Naive thymus-derived CD8-positive, alpha-beta T cell (primary cell): ENCODE results near the gene DNAJC15. TPM values are rescaled to one million over a fixed set of nuclear protein-coding genes. Genes with fewer than 3 reads are reported as not detected.
"Not testable (repeated sequence)": the region's sequence is repeated elsewhere in the genome, so short reads cannot be mapped to it uniquely, and the experiment has no call there.

Experiments used
- ATAC-seq, 2 donors: fragments of 150-1000 bp; cut with Tn5 transposase in 1 of 2; sonication (Bioruptor Pico), chemical (Tn5 transposase) in 1 of 2; 1 replicate in 1 of 2; 2 replicates in 1 of 2; pipeline ENCODE4 v1.10.0; 2021; ENCODE audit warnings: mild to moderate bottlenecking in 2 of 2, moderate library complexity in 2 of 2
- POLR2A ChIA-PET: fragments of 350-600 bp; sonication (Branson Sonifier 250); formaldehyde crosslinking; loops from one replicate; lab custom pipeline; 2021; ENCODE audit warnings: antibody characterized with exemption; lab: Charles Lee
- DNase-seq, 10 donors: peaks; one replicate each; pipeline versions ENCODE4 v3.0.0 to v3.0.0-alpha.2; 2020 to 2022
- H3K27ac Mint-ChIP-seq, 10 donors: one replicate each; pipeline ENCODE4 v1.8.0; 2020 to 2022; ENCODE audit warnings: mild to moderate bottlenecking in 10 of 10, mixed read lengths in 10 of 10, moderate library complexity in 4 of 10, inconsistent platforms in 1 of 10
- H3K27me3 Mint-ChIP-seq, 5 donors: one replicate each; pipeline ENCODE4 v1.8.0; 2021 to 2022; ENCODE audit warnings: mixed read lengths in 5 of 5
- H3K36me3 Mint-ChIP-seq, 3 donors: one replicate each; pipeline ENCODE4 v1.8.0; 2020 to 2022; ENCODE audit warnings: mixed read lengths in 3 of 3, mild to moderate bottlenecking in 2 of 3, inconsistent platforms in 1 of 3
- H3K4me1 Mint-ChIP-seq, 4 donors: one replicate each; pipeline ENCODE4 v1.8.0; 2021 to 2022; ENCODE audit warnings: mixed read lengths in 4 of 4
- H3K4me3 Mint-ChIP-seq, 10 donors: one replicate each; pipeline ENCODE4 v1.8.0; 2020 to 2022; ENCODE audit warnings: mild to moderate bottlenecking in 10 of 10, mixed read lengths in 10 of 10, moderate library complexity in 6 of 10, inconsistent platforms in 1 of 10
- H3K9me3 Mint-ChIP-seq, 9 donors: one replicate each; pipeline ENCODE4 v1.8.0; 2020 to 2022; ENCODE audit warnings: mixed read lengths in 9 of 9, mild to moderate bottlenecking in 3 of 9, inconsistent platforms in 1 of 9, moderate library complexity in 1 of 9
- polyA plus RNA-seq, 3 donors: library from polyadenylated mRNA; unstranded; fragments of 300-500 nt; fragmentation: Illumina TruSeq; gene quantifications; one replicate each; pipeline ENCODE4 v1.2.3, GENCODE V29; 2021
- total RNA-seq, 8 experiments: library from RNA in 2 of 8; stranded (reverse) in 2 of 8; gene quantifications; one replicate each; pipeline ENCODE4 v1.2.3 and lab custom pipeline; 2021 to 2026

DNAJC15 gene
- total RNA-seq (1 to 10 TPM; 9.5 TPM), polyA plus RNA-seq (10 to 100 TPM; 12.7 to 26.5 (median 14.1) TPM), total RNA-seq (lab: John Stamatoyannopoulos, UW) (20.2 to 47.5 (median 36.2) reads per million in 6 experiments)

DNA sequence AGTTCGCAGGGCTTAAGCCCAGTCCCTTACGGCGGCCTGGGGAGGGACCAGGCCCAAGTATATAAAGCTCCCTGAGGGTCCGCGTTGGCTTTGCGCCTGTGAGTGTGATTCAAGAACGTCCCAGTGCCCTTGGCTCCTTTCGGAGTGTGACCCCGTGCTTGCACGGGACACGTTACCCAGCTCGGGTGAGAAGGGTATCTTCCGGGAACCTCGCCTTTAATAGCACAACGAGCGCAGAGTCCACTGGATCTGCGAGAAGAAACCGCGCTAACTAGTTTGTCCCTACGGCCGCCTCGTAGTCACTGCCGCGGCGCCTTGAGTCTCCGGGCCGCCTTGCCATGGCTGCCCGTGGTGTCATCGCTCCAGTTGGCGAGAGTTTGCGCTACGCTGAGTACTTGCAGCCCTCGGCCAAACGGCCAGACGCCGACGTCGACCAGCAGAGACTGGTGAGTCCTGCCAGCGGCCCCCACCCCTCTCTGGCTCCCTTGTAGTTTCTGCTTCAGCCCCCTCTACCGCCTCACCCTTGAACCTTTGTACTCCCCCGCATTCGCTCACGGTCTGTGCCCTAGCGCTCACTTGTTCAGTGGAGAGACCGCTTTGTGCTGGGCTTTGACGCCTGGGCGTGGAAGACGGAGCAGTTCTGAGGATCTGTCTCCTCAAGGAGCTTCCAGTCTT lies at the start of gene DNAJC15:
Gene DNAJC15 (plus strand): TSS at position 298 of the 675 bp plus-strand sequence. CDS start 41 bp downstream, at position 339.
- peaks cover 14 to 38% (median 23%) of the 10 kb centered on the region in 4 donors for H3K4me1 Mint-ChIP-seq
- H3K27ac Mint-ChIP-seq, result peak within 1 kb of the TSS; percentile 92 to 99 (median 98)
- peak; percentile 92 to 94 for ATAC-seq
- peak within 1 kb of the TSS; percentile 90 to 99 (median 96) for H3K4me3 Mint-ChIP-seq
- H3K36me3 Mint-ChIP-seq, result peaks cover 0 to 11% (median 6%) of the 10 kb centered on the region in 3 donors
- POLR2A ChIA-PET, result interaction anchor here (0.8 to 3.1 kb wide), 7 partner anchors 9 to 75 kb away, joined by 3 to 24 read pairs (median 4); partner anchors contain the start of gene EPSTI1
- no peaks in the 10 kb centered on the region for H3K27me3 Mint-ChIP-seq
- DNase-seq, result peak; percentile 54 to 89 (median 72)
- no peaks in the 10 kb centered on the region for H3K9me3 Mint-ChIP-seq

DNA sequence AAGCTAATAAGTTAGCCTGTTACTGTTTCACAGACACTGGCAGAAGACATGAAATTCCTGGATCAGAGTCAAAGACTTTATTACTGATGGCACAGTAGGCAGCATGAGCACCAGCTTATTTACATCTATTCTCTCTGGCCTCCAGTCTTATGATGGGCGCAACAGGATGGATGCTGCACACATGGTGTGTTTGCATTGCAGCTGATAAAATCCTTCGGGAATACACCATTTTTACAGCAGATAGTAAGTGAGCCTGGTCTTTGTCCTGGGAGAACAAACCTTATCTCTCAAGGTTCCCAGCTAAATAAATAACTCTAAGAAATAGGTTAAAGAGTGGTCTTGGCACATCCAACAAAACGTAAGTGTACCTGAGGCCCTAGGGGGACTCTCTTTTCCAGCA lies 47.3 kb upstream of the DNAJC15 start:
- Mint-ChIP-seq H3K27ac (peak overlapping the region in 1 of 10 donors; percentile 9), H3K36me3 (peaks cover 6 to 40% (median 14%) of the 10 kb centered on the region in 3 donors), H3K9me3 (peaks cover 0 to 4% (median 0%) of the 10 kb centered on the region in 9 donors)

DNA sequence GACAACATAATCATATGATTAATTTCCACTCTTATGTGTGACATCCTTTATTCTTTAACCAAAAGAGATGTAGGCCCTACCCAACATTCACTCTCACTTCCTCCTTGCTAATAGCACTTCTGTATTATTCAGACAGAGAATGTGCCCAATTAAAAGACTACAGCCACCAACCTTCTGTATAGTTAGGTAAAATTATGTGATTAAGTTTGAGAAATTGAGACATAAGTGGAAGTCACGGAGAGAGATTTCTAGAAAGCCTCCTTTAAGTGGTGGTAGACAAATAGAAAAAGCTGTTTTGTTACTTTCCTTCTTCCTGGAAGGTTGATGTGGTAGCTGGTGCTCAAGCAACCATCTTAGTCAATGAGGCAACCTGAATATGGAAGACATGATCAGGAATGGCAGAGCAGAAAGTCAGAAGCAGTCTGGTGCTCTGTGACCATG lies 46.1 kb upstream of the DNAJC15 start:
- Mint-ChIP-seq H3K4me1 (peaks cover 1 to 23% (median 5%) of the 10 kb centered on the region in 4 donors), H3K36me3 (peaks cover 6 to 48% (median 14%) of the 10 kb centered on the region in 3 donors), H3K9me3 (peaks cover 0 to 4% (median 0%) of the 10 kb centered on the region in 9 donors), H3K4me3 (no peak overlapping the region), H3K27me3 (no peaks in the 10 kb centered on the region), H3K27ac (peak overlapping the region in 1 of 10 donors; percentile 46)
- ATAC-seq (no peak), DNase-seq (no peak)
- POLR2A ChIA-PET, result no interaction called here

More for the DNA sequence above, 47.3 kb upstream of the DNAJC15 start:
- ATAC-seq (no peak), DNase-seq (no peak)
- POLR2A ChIA-PET, result no interaction called here
- Mint-ChIP-seq H3K4me3 (no peak overlapping the region), H3K4me1 (peaks cover under 1 to 28% (median 4%) of the 10 kb centered on the region in 4 donors), H3K27me3 (no peaks in the 10 kb centered on the region)

DNA sequence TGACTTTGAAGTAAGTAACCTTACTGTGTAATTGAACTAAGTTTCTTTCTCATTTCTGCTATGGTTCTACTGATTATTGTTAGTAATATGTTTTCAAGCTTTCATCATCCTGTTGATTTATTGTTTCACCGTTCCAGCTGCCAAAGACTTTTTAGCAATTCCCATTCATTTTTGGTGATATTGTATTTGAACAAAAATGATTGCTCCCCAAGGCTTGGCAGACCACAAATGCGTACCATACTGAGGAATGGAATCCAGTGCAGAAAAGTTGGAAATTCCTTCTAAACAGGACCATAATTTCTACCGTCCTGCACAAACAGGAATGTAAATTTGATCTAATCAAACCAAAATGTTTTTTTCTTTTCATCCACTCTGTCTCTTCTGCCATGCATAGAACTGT lies 42.1 kb upstream of the DNAJC15 start:
- ATAC-seq (no peak), DNase-seq (no peak)
- Mint-ChIP-seq H3K27me3 (no peaks in the 10 kb centered on the region), H3K36me3 (peaks cover 0 to 55% (median 17%) of the 10 kb centered on the region in 3 donors), H3K9me3 (peaks cover 0 to 4% (median 0%) of the 10 kb centered on the region in 9 donors), H3K4me1 (peaks cover 8 to 60% (median 20%) of the 10 kb centered on the region in 4 donors), H3K4me3 (no peak overlapping the region), H3K27ac (peak overlapping the region in 1 of 10 donors; percentile 20)
- POLR2A ChIA-PET, result no interaction called here

DNA sequence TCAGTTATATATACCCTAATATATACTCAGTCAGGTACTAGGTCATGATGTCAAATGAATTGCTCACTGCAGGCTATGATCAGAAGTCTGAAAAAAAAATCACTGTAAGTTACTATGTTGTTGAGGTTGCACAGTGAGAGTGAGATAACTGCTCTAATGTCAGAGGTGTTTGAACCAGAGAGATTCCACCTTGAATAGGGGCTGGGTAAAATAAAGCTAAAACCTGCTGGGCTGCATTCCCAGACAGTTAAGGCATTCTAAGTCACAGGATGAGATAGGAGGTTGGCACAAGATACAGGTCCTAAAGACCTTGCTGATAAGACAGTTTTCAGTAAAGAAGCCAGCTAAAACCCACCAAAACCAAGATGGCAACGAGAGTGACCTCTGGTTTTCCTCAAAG lies 41.5 kb upstream of the DNAJC15 start:
- Mint-ChIP-seq H3K27me3 (no peaks in the 10 kb centered on the region), H3K4me3 (no peak overlapping the region), H3K27ac (peak overlapping the region in 1 of 10 donors; percentile 20), H3K4me1 (peaks cover 8 to 56% (median 20%) of the 10 kb centered on the region in 4 donors), H3K9me3 (peaks cover 0 to 4% (median 0%) of the 10 kb centered on the region in 9 donors), H3K36me3 (peaks cover 0 to 55% (median 15%) of the 10 kb centered on the region in 3 donors)
- no peak for ATAC-seq
- DNase-seq, result no peak
- POLR2A ChIA-PET, result no interaction called here

DNA sequence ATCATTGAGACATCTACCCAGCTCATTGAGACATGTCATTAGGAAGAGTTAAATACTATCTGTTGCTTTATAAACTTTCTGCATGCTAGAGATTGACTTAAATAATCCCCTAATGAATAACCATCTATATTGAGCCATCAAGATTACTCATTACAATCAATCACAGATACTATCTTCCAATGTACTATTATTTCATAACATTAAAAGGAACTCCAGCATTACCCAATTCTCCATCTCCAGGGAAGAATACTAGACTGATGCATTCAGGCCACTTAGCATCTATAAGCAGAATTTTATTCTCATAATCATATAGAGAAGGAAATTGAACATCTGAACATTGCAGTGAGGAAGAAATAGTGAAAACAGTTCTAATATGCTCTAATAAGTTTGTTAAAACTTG lies 39.4 kb upstream of the DNAJC15 start:
- H3K27me3 Mint-ChIP-seq, result no peaks in the 10 kb centered on the region
- POLR2A ChIA-PET, result no interaction called here
- peaks cover 0 to 56% (median 15%) of the 10 kb centered on the region in 3 donors for H3K36me3 Mint-ChIP-seq
- H3K4me3 Mint-ChIP-seq, result no peak overlapping the region
- H3K27ac Mint-ChIP-seq, result no peak overlapping the region
- DNase-seq (no peak), ATAC-seq (no peak)
- H3K4me1 Mint-ChIP-seq, result peaks cover 8 to 64% (median 21%) of the 10 kb centered on the region in 4 donors
- H3K9me3 Mint-ChIP-seq, result no peaks in the 10 kb centered on the region

DNA sequence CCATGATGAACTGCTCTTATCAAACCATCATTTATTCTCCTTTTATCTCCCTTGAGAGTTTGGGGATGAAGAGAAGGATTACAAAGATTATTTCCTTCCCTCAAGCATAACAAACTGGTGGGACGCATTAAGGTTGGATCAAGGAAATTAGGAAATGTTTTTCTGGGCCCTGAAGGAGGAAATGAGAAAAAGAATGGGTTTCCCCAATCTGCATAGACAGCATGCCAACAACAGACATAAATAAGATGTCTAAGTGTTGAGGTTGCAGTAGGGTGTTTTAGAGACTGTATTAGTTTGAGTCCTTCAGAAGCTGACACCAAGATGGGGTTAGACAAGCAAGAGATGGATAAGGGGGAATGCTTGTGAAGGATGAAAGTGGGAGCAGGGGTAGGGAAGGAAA lies 38.7 kb upstream of the DNAJC15 start:
- peaks cover 8 to 69% (median 24%) of the 10 kb centered on the region in 4 donors for H3K4me1 Mint-ChIP-seq
- H3K4me3 Mint-ChIP-seq, result peak overlapping the region in 1 of 10 donors; percentile 21
- no peak for ATAC-seq
- peaks cover 0 to 58% (median 15%) of the 10 kb centered on the region in 3 donors for H3K36me3 Mint-ChIP-seq
- peak overlapping the region in 1 of 10 donors; percentile 23 for H3K27ac Mint-ChIP-seq
- POLR2A ChIA-PET, result no interaction called here
- DNase-seq, result no peak
- no peaks in the 10 kb centered on the region for H3K9me3 Mint-ChIP-seq
- H3K27me3 Mint-ChIP-seq, result no peaks in the 10 kb centered on the region

DNA sequence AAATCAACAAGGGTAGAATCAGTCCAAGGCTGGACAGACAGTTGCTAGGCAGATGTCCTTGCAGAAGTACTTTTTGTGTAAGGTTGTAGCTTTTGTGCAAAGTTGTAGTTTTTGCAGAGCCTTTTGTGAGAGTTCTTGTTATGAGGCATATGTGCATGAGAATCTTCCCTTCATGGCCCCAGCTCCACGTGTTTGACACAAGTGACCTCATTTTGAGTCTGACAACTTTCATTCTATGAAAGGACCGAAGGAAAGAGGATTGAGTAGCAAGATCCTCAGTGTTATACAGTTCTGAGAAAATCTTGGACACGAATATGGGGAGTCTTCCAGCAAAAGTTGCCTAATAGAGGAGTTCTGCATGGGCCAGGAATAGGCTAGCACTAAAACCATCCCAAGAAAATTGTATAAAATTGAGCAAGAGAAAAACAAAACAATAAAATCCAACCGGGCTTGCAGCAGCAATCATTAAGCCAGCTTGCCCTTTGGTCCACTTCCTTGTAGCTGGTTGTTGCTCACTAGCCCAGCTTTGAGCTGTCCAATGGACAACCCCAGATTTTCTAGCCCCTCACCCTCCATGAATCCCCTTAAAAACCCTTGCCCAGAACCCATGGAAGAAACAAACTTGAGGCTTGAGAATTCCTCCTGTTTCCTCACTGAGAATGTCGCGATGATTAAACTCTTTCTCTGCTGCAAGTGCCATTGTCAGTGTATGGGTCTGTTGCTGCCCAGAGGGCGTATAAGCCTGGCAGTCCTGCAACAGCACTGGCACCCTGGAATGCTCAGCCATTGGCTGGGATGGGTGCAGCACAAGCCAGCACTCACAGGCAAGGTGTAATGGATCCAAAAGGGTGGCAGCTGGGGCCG lies 37.8 kb upstream of the DNAJC15 start:
- peak overlapping the region in 2 of 10 donors; percentile 15 to 23 for H3K27ac Mint-ChIP-seq
- no peaks in the 10 kb centered on the region for H3K9me3 Mint-ChIP-seq
- POLR2A ChIA-PET, result no interaction called here
- peaks cover 0 to 50% (median 9%) of the 10 kb centered on the region in 3 donors for H3K36me3 Mint-ChIP-seq
- H3K27me3 Mint-ChIP-seq, result no peaks in the 10 kb centered on the region
- peaks cover 9 to 73% (median 32%) of the 10 kb centered on the region in 4 donors for H3K4me1 Mint-ChIP-seq
- no peak for ATAC-seq
- no peak overlapping the region for H3K4me3 Mint-ChIP-seq
- DNase-seq, result no peak

DNA sequence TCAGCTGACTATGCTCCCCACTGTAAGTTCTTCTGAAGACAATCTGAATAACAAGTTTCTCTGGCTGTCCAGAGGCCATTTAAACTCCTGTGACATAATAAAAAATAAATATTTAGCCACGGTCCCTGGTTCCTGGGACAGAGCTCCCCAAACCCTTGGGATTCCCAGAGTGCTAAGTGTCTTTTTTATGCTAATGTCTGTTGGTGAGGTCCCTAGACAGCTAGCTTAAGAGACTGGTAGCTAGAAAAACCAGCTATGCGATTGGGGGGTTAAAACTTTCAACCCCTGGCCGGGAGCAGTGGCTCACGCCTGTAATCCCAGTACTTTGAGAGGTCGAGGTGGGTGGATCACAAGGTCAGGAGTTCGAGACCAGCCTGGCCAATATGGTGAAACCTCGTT lies 37.2 kb upstream of the DNAJC15 start:
- Mint-ChIP-seq H3K4me3 (no peak overlapping the region), H3K4me1 (peaks cover 13 to 79% (median 38%) of the 10 kb centered on the region in 4 donors), H3K36me3 (peaks cover 0 to 44% (median 9%) of the 10 kb centered on the region in 3 donors), H3K9me3 (no peaks in the 10 kb centered on the region), H3K27me3 (no peaks in the 10 kb centered on the region), H3K27ac (peak overlapping the region in 1 of 10 donors; percentile 23)
- ATAC-seq, result no peak
- POLR2A ChIA-PET, result no interaction called here
- no peak for DNase-seq

DNA sequence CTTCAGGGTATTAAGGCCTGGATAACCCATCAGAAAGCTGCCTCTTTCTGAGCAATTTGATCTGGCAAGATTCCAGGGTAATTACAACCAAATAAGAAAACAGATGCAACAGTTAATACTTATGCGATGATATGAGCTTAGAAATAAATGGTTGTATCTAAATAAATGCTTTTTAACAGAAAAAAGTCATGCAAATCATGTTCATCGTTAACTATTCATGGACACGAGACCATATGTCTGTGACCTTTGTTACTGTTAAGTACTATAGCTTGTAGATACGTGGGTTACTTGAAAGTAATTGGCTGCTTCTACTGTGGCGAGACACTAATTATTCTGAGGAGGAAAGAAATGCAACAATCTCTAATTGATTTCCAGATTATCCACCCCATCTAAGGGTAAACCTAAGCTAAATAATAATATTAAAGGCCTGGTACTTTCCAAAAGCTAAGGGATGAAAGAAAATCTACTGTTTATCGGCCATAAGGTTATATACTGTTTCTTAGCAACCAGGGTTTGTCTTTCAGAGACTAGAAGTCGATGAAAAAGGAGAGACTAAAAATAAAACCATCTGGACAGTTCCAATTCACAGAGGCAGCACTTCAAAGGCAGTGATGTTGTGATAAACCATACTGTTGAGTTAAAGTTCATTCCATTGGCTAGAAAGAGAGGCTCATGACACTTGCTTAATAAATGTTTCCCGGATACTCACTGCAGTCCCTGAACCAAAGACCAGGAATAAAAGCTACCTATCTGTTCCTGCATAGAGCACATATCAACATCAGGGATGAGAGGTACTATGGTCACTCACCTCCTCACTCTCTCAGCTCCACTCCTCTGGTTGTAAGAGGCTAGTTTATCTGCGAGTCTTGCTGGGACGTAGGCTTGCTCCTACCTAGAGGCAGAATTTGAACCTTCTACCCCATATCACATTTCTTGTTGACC lies 32.8 kb upstream of the DNAJC15 start:
- Mint-ChIP-seq H3K4me1 (peaks cover 19 to 67% (median 40%) of the 10 kb centered on the region in 4 donors), H3K27ac (peak overlapping the region; percentile 99 to 100 (median 99)), H3K36me3 (peaks cover 0 to 23% (median 4%) of the 10 kb centered on the region in 3 donors), H3K4me3 (peak overlapping the region; percentile 88 to 97 (median 96)), H3K9me3 (no peaks in the 10 kb centered on the region), H3K27me3 (no peaks in the 10 kb centered on the region)
- ATAC-seq, result peak; percentile 11 to 16
- POLR2A ChIA-PET, result interaction anchor here (0.6 to 3.8 kb wide), 5 partner anchors 33 to 1727 kb away, joined by 3 to 26 read pairs (median 3); partner anchors contain the start of genes DNAJC15, LACC1 and MTRF1
- peak in 3 of 10 donors; percentile 17 to 26 (median 19) for DNase-seq

DNA sequence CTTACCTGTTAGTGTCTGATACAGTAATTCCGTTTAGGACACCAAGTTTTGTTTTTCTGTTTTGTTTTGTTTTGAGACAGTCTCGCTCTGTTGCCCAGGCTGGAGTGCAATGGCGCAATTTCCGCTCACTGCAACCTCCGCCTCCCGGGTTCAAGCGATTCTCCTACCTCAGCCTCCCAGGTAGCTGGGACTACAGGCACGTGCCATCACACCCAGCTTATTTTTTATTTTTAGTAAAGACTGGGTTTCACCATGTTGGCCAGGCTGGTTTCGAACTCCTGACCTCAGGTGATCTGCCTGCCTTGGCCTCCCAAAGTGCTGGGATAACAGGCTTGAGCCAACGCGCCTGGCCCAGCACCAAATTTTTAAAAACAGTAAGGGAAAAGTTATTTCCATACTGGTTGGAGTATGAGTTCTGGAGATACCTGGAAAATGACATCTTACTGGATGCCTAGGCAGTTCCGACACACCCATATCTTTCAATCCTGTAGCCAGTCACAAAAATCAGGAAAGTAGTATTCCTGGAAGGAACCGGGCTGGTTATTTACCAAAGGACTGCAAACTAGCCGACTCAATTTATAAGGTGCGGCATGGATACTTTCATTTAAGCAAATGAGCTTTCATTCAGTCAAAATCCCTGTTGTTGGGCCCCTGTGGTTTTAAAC lies 32.0 kb upstream of the DNAJC15 start:
- POLR2A ChIA-PET, result interaction anchor here (0.6 to 3.8 kb wide), 6 partner anchors 22 to 889 kb away, joined by 3 to 26 read pairs (median 4); partner anchors contain the start of gene DNAJC15
- H3K27me3 Mint-ChIP-seq, H3K9me3 Mint-ChIP-seq, ATAC-seq: not testable (repeated sequence)
- Mint-ChIP-seq H3K36me3 (peaks cover 0 to 17% (median 0%) of the 10 kb centered on the region in 3 donors), H3K4me1 (peaks cover 17 to 59% (median 38%) of the 10 kb centered on the region in 4 donors), H3K4me3 (peak overlapping the region; percentile 88 to 97 (median 96)), H3K27ac (peak overlapping the region; percentile 99 to 100 (median 99))
- peak in 1 of 10 donors; percentile 8 for DNase-seq
